Karpas-422 (cell line): Measurements from ENCODE around the gene PPP1R17. TPM values are rescaled to one million over a fixed set of nuclear protein-coding genes. Genes with fewer than 3 reads are reported as not detected.

ENCODE experiments used
- DNase-seq: peaks from one replicate; pipeline ENCODE4 v3.0.0-alpha.2; 2015
- H2AFZ ChIP-seq: fragments of 200-600 bp; sonication (generic); 2 replicates; pipeline ENCODE4 v1.6.1; 2014; ENCODE audit warnings: antibody characterized with exemption, low read length, mixed read lengths
- H3K27ac ChIP-seq: fragments of 200-600 bp; sonication (generic); 2 replicates; pipeline ENCODE4 v1.5.1; 2014; ENCODE audit warnings: mild to moderate bottlenecking, low read length, moderate library complexity
- H3K27me3 ChIP-seq: fragments of 200-600 bp; sonication (generic); 2 replicates; pipeline ENCODE4 v1.6.1; 2014; ENCODE audit warnings: low read length, mixed read lengths
- H3K36me3 ChIP-seq: fragments of 200-600 bp; sonication (generic); 2 replicates; pipeline ENCODE4 v1.6.1; 2014; ENCODE audit warnings: low read length, mixed read lengths; ENCODE audit not compliant: insufficient read depth
- H3K4me1 ChIP-seq: fragments of 200-600 bp; sonication (generic); 2 replicates; pipeline ENCODE4 v1.6.1; 2014; ENCODE audit warnings: mild to moderate bottlenecking, low read length, mixed read lengths
- H3K4me2 ChIP-seq: fragments of 200-600 bp; sonication (generic); 2 replicates; pipeline ENCODE4 v1.6.1; 2014; ENCODE audit warnings: low read length, low read depth, mild to moderate bottlenecking; ENCODE audit not compliant: poor library complexity, severe bottlenecking
- H3K4me3 ChIP-seq: fragments of 200-600 bp; sonication (generic); 2 replicates; pipeline ENCODE4 v1.5.1; 2014; ENCODE audit warnings: mild to moderate bottlenecking, antibody characterized with exemption, low read length, mixed read lengths
- H3K79me2 ChIP-seq: fragments of 200-600 bp; sonication (generic); 2 replicates; pipeline ENCODE4 v1.6.1; 2014; ENCODE audit warnings: mild to moderate bottlenecking, low read length, mixed read lengths
- H3K9ac ChIP-seq: fragments of 200-600 bp; sonication (generic); 2 replicates; pipeline ENCODE4 v1.6.0; 2014; ENCODE audit warnings: low read length
- H3K9me2 ChIP-seq: fragments of 200-600 bp; sonication (generic), shearing (Covaris generic); replicated peaks from 2 replicates; pipeline ENCODE4 v1.6.0; 2014; ENCODE audit warnings: mild to moderate bottlenecking, low read length, moderate library complexity; ENCODE audit not compliant: insufficient read depth
- H3K9me3 ChIP-seq: fragments of 300-700, 200-600 bp; sonication (generic); 2 replicates; pipeline ENCODE4 v1.6.1; 2014; ENCODE audit warnings: low read length, mixed read lengths
- H4K20me1 ChIP-seq: fragments of 200-600 bp; sonication (generic); 2 replicates; pipeline ENCODE4 v1.6.1; 2014; ENCODE audit warnings: mild to moderate bottlenecking, antibody characterized with exemption, low read length, low read depth; ENCODE audit not compliant: insufficient read depth
- total RNA-seq: library from RNA; depleted of rRNA; stranded (reverse); fragments of >200 nt; shearing (Covaris generic); gene quantifications from 2 replicates; pipeline ENCODE4 v1.2.3, GENCODE V29; 2014; ENCODE audit warnings: low replicate concordance

PPP1R17 gene
- total RNA-seq, 1 experiment from 2014 or later = 7.9 TPM

DNA sequence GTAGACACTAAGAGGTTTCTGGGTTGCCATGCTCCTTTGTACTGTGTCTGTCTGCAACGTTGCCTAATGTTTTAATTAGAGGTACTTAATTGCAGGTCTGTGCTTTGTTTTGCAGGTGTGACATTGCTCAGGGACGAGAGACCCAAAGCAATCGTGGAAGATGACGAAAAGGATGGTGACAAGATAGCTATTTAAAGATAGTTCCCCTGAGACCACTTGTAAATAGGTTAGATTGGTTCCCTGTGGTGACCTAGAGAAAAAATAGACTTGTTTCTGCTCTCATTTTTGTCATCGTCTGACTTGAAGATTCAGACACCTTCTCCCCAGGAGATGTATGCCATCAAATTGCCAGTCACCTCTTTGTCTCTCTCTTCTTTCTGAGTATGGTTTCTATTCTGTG is 20.1 kb downstream of the PPP1R17 start:
- no peaks in the 10 kb centered on the region for H3K9me2 ChIP-seq
- H3K4me2 ChIP-seq = peak overlapping the region; percentile 46
- H3K9me3 ChIP-seq = no peaks in the 10 kb centered on the region
- peak; percentile 69 for DNase-seq
- H3K27me3 ChIP-seq = no peaks in the 10 kb centered on the region
- H3K4me1 ChIP-seq = peaks cover 31% of the 10 kb centered on the region
- no peak overlapping the region for H3K9ac ChIP-seq
- H3K4me3 ChIP-seq = peak overlapping the region; percentile 10; the same call in 1 of the 2 replicates
- H3K79me2 ChIP-seq = no peaks in the 10 kb centered on the region
- no peaks in the 10 kb centered on the region for H3K36me3 ChIP-seq
- H2AFZ ChIP-seq = no peak overlapping the region
- H4K20me1 ChIP-seq = no peaks in the 10 kb centered on the region
- H3K27ac ChIP-seq = no peak overlapping the region

DNA sequence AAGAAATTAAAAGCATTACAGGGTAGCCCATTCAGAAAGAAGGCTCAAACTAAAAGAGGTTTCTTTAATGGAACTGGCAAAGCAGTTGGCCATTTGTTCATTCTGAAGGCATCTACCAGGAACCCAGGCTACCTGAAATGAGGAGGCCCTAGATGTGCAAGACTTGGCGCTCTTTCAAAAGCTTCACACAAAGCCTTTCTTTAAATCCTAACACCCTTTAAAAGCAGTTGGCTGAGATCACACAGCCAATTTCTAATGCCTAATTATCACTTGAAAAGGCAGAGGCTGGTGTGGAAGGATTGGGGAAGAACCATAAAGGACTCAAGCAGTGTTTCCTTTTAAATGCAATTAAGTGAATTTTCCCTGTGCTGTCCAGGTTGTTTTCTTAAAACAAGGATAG is 23.2 kb downstream of the PPP1R17 start:
- no peaks in the 10 kb centered on the region for H4K20me1 ChIP-seq
- no peaks in the 10 kb centered on the region for H3K36me3 ChIP-seq
- H3K4me2 ChIP-seq = no peak overlapping the region
- H3K79me2 ChIP-seq = no peaks in the 10 kb centered on the region
- H3K9me3 ChIP-seq = no peaks in the 10 kb centered on the region
- H3K27ac ChIP-seq = no peak overlapping the region
- no peaks in the 10 kb centered on the region for H3K27me3 ChIP-seq
- no peak for DNase-seq
- no peak overlapping the region for H3K9ac ChIP-seq
- no peaks in the 10 kb centered on the region for H3K9me2 ChIP-seq
- H3K4me3 ChIP-seq = no peak overlapping the region
- no peak overlapping the region for H2AFZ ChIP-seq
- peaks cover 23% of the 10 kb centered on the region for H3K4me1 ChIP-seq

DNA sequence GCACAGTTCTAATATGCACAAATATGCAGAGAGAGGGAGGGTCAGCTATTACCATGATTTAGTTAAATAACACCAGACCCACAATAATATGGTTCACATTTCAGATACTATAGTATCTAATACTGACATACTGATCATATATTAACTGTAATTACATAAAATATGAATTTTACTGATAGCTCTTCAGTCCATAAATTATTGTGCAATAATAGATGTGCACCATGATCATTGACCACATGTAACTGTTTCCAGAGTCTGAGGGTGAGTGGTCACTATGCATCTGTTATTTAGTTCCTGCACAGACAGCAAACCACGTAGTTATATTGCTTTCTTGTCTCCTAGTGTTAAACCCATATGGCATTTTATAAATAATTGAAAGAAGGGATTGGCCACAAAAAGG is 29.3 kb downstream of the PPP1R17 start:
- H3K9me3 ChIP-seq = no peaks in the 10 kb centered on the region
- no peaks in the 10 kb centered on the region for H3K9me2 ChIP-seq
- no peak overlapping the region for H2AFZ ChIP-seq
- H3K27me3 ChIP-seq = no peaks in the 10 kb centered on the region
- H3K4me2 ChIP-seq = no peak overlapping the region
- no peak overlapping the region for H3K27ac ChIP-seq
- H3K9ac ChIP-seq = no peak overlapping the region
- no peaks in the 10 kb centered on the region for H3K36me3 ChIP-seq
- no peak for DNase-seq
- no peak overlapping the region for H3K4me3 ChIP-seq
- H3K79me2 ChIP-seq = no peaks in the 10 kb centered on the region
- no peaks in the 10 kb centered on the region for H4K20me1 ChIP-seq
- no peaks in the 10 kb centered on the region for H3K4me1 ChIP-seq

DNA sequence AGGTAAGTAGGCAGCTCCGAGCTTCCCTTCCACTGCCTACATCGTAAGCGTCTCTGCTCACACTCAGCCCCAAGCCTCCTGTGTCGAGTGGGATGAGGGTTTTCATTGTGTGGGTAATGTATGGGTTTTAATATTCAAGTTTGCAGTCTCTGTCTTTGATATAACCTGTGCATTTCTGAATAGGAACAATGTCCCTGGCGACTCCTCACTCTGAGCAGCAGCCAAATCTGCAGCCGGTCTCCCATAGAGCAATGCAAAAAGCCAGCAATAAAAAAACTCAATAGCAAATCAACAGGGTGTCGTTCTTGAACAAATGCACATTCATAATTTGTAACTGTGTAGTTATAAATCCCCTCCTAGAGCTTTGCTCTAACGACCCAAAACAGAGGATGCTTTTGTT is 33.4 kb downstream of the PPP1R17 start:
- H3K36me3 ChIP-seq = no peaks in the 10 kb centered on the region
- DNase-seq = no peak
- no peaks in the 10 kb centered on the region for H3K9me3 ChIP-seq

DNA sequence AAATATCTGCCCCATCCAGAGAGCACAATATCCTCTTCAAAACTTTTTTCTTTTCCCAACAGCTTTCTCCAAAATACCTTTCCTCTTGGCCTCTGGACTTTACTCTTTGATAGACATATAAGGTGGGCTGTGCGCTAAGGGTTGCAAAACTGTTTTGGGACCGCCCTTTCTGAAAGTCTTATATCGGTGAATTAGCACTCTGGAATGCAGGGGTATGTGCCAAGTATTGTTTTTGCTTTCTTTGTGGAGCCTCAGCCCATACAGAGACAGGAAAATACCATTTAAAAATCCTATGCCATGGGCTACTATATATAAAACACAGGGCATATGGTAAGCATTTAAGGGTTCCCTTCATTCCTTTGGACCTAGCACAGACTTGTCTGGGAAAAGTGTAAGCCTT is 37.7 kb downstream of the PPP1R17 start:
- Histone ChIP-seq H3K4me2 (no peak overlapping the region), H3K4me3 (no peak overlapping the region), H3K9me2 (no peaks in the 10 kb centered on the region), H3K27me3 (no peaks in the 10 kb centered on the region), H3K9me3 (no peaks in the 10 kb centered on the region), H3K9ac (no peak overlapping the region), H3K27ac (no peak overlapping the region), H3K4me1 (no peaks in the 10 kb centered on the region), H3K79me2 (no peaks in the 10 kb centered on the region), H4K20me1 (no peaks in the 10 kb centered on the region), H2AFZ (no peak overlapping the region), H3K36me3 (no peaks in the 10 kb centered on the region)
- no peak for DNase-seq

More for the DNA sequence above, 33.4 kb downstream of the PPP1R17 start:
- H3K4me2 ChIP-seq = no peak overlapping the region
- H3K4me1 ChIP-seq = no peaks in the 10 kb centered on the region
- no peaks in the 10 kb centered on the region for H3K27me3 ChIP-seq
- no peaks in the 10 kb centered on the region for H3K79me2 ChIP-seq
- no peaks in the 10 kb centered on the region for H4K20me1 ChIP-seq
- no peak overlapping the region for H3K4me3 ChIP-seq
- H3K9me2 ChIP-seq = no peaks in the 10 kb centered on the region
- H3K9ac ChIP-seq = no peak overlapping the region
- H3K27ac ChIP-seq = no peak overlapping the region
- H2AFZ ChIP-seq = no peak overlapping the region

DNA sequence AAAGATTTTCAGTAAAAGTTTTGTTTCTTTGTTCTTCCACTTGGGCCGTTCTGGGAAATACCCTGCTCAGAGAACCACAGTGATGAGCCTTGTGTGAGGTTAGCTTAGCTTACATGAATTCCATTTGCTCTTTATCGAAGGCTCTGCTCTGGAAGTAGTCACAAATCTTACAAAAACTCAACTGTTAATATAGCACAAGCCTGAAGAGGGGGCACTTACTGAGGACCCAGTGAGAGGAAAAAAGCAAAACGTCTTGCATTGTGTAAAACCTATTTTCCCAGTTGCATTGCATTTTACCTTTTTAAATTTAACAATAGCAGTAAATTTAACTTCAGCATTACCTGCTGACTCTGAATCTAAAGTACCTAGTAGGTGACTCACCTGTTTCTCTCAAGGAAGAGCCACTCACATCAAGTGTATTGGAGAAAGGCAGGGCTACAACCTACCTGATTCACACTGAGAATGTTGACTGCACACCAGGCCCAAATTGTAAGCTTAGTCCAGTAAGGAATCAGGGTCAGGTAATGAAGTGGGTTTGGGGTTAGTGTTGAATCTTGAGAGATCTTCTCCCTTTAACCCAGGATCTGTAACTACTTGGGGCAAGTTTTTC is 42.3 kb downstream of the PPP1R17 start:
- no peak for DNase-seq
- Histone ChIP-seq H3K4me1 (peaks cover 7% of the 10 kb centered on the region), H3K36me3 (no peaks in the 10 kb centered on the region), H3K9me2 (no peaks in the 10 kb centered on the region), H3K9ac (no peak overlapping the region), H3K9me3 (no peaks in the 10 kb centered on the region), H3K79me2 (no peaks in the 10 kb centered on the region), H3K4me3 (no peak overlapping the region), H2AFZ (no peak overlapping the region), H3K27ac (no peak overlapping the region), H3K27me3 (no peaks in the 10 kb centered on the region), H3K4me2 (no peak overlapping the region), H4K20me1 (no peaks in the 10 kb centered on the region)

DNA sequence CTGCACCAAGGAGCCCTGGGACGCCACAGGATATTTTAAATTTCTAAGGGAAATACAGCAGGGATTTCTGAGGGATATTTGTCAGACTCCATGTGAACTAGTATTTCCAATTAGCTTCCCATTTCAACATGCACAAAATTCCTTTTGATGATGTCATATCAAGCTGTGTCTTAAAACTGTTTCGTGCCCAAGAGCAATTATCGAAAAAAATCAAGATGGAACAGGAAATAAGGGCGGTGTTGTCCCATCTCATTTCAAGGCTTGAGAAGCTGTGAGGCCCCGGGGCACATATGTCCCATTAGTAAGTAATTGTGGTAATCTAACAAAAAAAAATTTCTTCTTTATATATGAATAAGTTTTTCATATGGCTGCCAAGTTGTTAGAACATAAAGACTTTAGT is 47.4 kb downstream of the PPP1R17 start:
- H3K9ac ChIP-seq = no peak overlapping the region
- no peak for DNase-seq
- H3K4me2 ChIP-seq = no peak overlapping the region
- no peaks in the 10 kb centered on the region for H4K20me1 ChIP-seq
- H3K36me3 ChIP-seq = no peaks in the 10 kb centered on the region
- H3K27me3 ChIP-seq = no peaks in the 10 kb centered on the region
- H3K4me1 ChIP-seq = peaks cover 7% of the 10 kb centered on the region
- H3K9me3 ChIP-seq = no peaks in the 10 kb centered on the region
- no peaks in the 10 kb centered on the region for H3K9me2 ChIP-seq
- no peak overlapping the region for H2AFZ ChIP-seq
- no peak overlapping the region for H3K27ac ChIP-seq
- no peak overlapping the region for H3K4me3 ChIP-seq
- H3K79me2 ChIP-seq = no peaks in the 10 kb centered on the region

DNA sequence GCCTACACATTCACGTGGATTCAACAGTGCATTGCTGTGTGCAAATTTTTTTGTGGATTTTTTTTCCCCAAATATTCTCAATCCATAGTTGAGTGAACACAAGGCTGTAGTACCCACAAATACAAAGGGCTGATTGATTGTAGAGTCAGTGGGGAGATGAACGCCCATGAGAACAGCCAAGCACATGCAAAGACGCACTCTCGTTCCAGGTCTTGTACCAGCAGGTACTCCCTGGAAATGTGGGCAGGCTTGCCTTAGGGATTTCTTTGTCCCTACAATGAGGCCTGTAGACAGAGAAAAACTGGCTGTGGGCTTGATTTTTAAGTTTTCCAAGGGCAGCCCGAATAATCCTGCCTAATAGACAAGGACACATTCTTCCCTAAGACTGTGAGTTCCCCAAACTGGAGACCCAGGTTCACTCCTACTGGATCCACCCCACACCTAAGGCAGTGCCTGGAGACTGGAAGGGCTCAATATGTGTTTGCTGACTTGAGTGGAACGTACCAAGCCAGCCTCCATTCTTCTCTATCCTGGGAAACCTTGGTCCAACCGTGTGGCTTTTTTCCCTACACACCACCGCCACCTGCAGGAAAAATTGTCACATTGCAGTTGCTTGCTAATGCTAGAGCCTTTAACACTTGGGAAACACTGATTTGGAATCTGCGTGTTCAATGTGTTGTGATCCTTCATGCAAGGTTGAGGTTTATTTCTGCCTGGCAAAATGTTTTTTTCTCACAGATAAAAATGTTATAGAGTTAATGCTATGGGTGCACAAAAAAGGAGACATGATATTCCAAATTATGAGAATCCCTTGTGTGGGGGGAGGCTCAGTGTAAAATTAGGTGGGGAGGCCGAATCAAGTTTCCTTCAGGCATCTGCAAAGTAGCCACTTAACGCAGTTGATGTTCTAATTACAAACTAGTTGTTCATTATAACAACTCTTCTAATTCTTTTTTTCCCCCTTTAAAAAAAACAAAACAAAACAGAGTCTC is 49.3 kb downstream of the PPP1R17 start:
- DNase-seq = peak; percentile 81
- no peaks in the 10 kb centered on the region for H3K9me2 ChIP-seq
- no peak overlapping the region for H3K9ac ChIP-seq

More for the DNA sequence above, 49.3 kb downstream of the PPP1R17 start:
- no peaks in the 10 kb centered on the region for H4K20me1 ChIP-seq
- H3K4me2 ChIP-seq = no peak overlapping the region
- H3K9me3 ChIP-seq = no peaks in the 10 kb centered on the region
- H3K4me3 ChIP-seq = no peak overlapping the region
- no peaks in the 10 kb centered on the region for H3K79me2 ChIP-seq
- no peak overlapping the region for H3K27ac ChIP-seq
- H3K27me3 ChIP-seq = no peaks in the 10 kb centered on the region
- H3K36me3 ChIP-seq = no peaks in the 10 kb centered on the region
- no peak overlapping the region for H2AFZ ChIP-seq
- no peaks in the 10 kb centered on the region for H3K4me1 ChIP-seq
